ENCODE results near the gene RFX2.
"Not testable (repeated sequence)": the region's sequence is repeated elsewhere in the genome, so short reads cannot be mapped to it uniquely, and the experiment has no call there.

Gene RFX2

DNA sequence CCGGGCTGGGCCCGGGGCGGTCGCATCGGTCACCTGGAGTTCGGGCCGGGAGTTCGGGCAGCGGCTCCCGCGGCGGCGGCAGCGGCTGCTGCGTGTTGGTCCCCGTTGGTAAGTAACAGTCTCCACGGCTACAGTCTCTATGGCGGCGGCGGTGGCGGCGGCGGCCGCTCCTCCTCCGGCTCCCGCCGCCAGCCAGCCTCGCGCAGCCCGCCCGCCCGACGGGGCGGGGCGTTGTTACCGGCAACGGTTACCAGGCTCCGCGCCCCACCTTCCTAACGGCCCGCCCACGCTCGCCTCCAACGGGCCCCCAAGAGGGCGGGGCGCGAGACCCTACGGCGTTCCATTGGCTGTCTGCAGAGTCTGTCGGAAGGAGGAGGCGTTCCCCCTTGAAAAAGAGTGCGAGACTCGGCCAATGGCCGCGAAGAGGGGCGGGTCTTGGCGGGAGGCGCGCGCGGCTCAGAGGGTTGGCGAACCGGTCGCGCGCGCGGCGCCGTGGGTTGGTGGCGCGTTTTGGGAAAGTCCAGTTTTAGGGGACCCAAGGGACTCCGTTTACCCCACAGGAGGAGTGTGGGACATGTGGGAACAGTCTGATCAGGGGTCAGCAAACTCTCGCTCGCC, at the start of gene RFX2:
Gene RFX2 (minus strand): TSS at position 141 of the 618 bp plus-strand sequence. CDS start 63,004 bp downstream, outside the sequence.
- peak; percentile 99 for DNase-seq

DNA sequence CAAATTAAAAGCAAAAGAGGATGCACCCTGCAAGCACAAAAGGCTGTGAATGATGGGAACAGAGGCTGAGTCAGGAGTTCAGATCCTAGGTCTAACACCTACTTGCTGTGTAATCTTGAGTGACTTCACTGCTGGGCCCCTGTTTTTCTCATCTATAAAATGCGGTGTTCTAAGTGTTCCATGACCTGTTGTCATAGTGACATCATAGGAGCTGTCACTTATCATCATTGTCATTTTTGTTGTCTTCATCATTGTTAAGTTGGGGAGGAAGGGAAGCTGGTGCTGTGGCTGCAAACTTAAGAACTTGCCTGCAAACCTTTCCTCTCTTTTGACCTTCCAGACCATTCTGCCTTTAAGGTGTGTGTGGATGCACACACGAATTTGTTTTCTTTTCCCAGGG, 45.7 kb upstream of the RFX2 start:
- DNase-seq, result no peak

DNA sequence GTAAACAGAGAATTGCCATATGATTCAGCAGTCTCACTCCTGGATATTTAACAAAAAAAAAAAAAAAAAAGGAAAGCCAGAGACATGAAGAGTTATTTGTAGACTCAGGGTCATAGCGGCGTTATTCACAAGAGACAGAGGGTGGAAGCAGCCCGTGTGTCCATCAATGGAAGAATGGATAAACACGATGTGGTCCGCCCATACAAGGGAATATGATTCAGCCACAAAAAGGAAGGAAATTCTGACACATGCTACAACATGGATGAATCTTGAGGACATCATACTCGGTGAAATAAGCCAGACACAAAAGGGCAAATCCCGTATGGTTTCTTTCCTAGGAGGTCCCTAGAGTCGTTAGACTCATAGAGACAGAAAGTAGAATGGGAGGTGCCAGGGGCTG, 40.0 kb upstream of the RFX2 start:
- no peak for DNase-seq

DNA sequence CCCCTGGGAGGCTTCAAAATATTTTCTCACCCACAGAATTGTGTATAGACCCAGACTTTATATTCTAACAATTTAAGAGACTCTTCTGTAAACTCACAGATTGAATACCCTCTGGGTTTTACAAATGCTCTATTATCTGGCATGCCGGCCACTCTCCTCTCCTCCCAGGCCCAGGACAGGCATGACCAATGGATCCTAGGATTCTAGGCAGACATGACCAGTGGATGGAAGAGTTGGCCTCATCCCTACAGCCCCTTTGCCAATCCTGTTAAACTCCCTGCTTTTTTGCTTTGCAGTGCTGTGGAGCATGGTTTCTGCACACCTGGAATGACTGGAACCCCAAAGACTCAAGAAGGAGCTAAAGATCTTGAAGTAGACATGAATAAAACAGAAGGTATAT, 30.9 kb upstream of the RFX2 start:
- DNase-seq, result no peak

- no peak for DNase-seq
These were observed 28.2 kb upstream of the RFX2 start for GRCh38 chr19:6138511-6138910.

GRCh38 chr19:6138066-6138465, 27.8 kb upstream of the RFX2 start:
- no peak for DNase-seq

DNA sequence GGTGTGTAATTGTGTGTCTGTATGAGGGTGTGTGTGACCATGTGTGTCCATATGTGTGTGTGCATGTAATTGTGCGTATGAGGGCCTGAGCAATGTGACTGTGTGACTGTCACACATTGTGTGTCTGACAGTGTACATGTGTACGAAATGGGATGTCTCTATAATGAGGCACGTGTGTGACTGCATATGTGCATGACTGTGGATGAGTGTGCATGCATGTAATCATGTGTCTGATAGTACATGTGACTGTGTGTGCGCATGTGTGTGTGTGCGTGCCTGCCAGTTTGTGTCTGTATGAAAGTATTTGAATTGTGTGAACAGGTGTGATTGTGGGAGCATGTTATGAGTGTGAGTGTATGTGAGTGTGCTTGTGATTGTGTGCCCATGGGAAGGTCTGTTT, 22.9 kb upstream of the RFX2 start:
- DNase-seq, result no peak

GRCh38 chr19:6132482-6132881, 22.2 kb upstream of the RFX2 start:
- no peak for DNase-seq

- no peak for DNase-seq
These were observed 17.5 kb upstream of the RFX2 start for GRCh38 chr19:6127716-6128335.

DNA sequence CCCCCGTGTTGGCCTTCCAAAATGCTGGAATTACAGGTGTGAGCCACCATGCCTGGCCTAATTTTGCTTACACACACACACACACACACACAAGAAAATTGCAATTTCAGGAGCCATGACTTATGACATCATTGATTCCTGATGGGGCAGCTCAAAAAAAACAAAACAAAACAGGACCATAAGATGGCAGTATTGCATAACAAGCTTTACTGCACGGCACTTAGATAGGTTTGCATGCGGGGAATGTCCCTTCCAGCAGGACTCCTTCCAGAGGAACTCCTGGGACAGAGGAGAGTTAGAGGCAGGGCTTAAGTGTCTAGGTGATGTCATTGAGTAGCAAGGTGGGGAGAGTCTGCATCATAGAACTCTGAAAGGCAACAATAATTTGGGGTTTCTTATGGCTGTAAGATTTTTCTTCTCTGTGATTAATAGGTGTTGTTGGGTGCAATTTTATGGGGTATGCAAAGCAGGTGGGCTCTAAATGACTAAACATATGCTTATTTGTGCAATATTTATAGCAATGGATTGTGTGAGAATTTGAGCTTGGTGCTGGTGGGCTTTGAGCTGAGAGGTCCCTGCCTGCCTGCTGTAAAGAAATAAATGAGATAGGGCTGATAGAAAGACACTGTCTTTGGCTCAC, 16.2 kb upstream of the RFX2 start:
- no peak for DNase-seq

- peak; percentile 51 for DNase-seq
These were observed 15.3 kb upstream of the RFX2 start for GRCh38 chr19:6125571-6125989.

DNA sequence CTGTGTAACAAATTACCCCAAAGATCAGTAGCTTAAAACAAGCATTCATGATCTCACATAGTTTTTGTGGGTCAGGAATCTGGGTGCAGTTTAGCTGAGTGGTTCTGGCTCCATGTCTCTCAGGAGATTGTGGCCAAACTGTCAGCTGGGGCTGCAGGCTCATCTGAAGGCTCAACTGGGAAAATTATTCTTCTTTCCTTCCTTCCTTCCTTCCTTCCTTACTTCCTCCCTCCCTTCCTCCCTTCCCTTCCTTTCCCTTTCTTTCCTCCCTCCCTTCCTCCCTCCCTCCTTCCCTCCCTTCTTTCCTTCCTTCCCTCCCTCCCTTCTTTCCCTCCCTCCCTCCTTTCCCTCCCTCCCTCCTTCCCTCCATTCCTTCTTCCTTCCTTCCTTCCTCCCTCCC, 8.7 kb upstream of the RFX2 start:
- DNase-seq, result no peak

DNA sequence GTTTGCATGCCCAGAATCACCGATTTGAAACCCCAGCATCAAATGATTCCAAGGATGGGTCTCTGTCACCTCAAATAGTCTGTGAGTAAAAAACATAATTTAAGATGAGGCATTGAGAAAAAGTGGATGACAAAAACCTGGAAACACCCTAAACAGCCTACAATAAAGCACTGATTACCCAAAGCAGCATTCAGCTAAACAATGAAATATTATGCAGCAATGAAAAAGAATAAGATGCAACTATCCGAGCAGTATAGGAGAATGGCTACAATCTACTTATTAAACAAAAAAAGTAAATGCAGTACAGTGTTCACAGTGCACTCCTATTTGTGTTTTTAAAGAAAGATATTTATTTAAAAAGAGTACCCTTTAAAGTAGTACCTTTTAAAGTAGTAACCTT, 7.7 kb upstream of the RFX2 start:
- DNase-seq, result no peak

DNA sequence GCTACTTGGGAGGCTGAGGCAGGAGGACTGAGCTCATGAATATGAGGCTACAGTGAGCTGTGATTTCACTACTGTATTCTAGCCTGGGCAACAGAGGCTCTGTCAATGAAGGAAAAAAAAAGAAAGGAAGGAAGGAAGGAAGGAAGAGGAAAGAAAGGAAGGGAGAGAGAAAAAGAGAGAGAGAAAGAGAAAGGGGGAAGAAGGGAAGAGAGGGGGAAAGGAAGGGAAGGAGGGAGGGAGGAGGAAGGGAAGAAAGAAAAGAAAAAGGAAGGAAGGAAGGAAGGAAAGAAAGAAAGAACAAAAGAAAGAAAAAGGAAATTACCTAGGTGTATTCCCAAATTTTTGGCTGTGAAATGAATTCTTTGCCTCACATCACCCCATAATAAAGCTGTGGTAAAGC, 7.2 kb upstream of the RFX2 start:
- DNase-seq, result no peak

- no peak for DNase-seq
These were observed 6.6 kb upstream of the RFX2 start for GRCh38 chr19:6116749-6117430.

DNA sequence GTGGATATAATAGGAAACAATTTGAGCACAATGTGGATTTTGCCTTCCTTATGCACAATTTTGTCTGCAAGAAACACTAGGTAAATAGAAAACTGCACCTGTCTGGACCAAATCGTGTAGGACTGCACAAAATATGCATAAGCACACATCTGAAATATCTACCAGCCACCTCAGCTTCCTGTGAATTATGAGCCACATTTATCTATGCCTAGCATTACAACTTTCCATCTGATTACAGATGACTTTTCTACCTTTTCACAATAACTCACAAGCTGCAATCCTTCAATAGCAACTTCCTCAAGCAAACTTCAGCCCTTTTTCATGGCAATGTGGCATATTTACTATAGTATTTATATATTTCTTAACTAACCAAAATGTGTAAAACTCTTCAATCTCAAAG, 5.7 kb upstream of the RFX2 start:
- DNase-seq, result no peak

- no peak for DNase-seq
These were observed 3.4 kb upstream of the RFX2 start for GRCh38 chr19:6113616-6114188.

DNA sequence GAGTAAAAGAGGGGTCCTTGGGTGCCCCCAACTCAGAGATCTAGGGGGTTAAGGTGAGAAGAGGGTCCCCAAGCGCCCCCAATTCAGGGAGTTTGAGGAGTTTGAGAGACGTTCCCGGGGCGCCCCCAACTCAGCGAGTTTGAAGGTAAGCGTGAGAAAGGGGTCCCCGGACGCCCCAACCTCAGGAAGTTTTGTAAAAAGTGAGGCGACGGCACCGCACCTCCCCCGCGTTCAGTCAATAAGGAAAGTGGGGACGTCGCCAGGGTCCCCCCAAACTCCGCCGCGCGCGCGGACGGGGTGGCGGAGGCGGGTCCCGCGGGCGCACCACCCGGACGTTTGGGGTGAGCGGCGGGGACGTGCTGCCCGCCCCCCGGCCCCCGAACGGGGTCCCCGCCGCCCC, 353 bp downstream of the RFX2 start:
- DNase-seq, result no peak

DNA sequence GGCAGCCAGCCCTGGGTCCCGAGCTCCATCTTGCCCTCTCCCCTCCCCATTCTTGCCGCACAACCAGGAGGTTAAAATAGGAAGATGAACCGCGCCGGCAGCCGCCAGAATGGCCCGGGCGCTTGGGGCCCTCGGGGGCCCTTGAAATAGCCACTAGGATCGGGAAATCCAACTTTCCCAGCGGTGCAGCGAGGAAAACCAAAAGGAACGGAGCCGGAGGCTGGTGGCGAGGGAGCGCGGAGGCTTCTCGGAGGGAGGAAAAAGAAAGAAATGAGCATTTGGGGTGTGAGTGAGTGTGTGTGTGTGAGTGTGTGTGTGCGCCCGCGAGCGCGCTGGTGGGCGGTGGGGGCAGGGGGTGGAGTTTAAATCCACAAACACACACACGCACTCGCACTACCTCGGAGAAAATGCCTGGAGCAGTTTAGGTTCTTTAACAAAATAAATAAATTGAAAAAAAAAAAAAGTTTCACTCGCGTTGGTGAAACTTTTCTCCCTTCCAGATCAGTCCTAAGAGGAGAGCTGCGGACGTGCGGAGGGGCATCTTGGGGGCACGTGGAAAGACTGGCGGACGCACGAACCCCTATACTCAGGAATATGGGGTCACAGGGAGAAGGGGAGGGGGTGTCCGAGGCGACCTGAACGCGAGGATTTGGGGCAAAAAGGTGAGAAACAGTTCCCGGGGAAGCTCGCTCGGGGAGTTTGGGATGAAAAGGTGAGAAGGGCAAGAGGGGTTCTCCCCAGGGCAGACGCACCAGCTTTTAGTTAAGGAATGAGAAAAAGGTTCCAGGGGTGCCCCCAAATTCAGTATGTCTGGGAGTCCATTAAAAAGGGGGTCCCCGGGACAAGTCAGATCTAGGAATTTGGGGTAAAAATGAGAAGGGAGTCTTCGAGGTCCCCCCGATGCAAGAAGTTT, 1.3 kb downstream of the RFX2 start:
- DNase-seq, result peak; percentile 68

- not testable (repeated sequence) for DNase-seq
These were observed 3.5 kb downstream of the RFX2 start for GRCh38 chr19:6106643-6107294.

GRCh38 chr19:6105444-6105843, 4.9 kb downstream of the RFX2 start:
- no peak for DNase-seq

- no peak for DNase-seq
These were observed 6.4 kb downstream of the RFX2 start for GRCh38 chr19:6103894-6104293.
